Duodenal mucosa (tissue), 2 donors: Measurements from ENCODE around the gene KLHL40.

Source experiments
- H3K27ac ChIP-seq: one replicate; pipeline ENCODE4 v1.7.0; 2013; ENCODE audit warnings: low read depth, low read length
- H3K27me3 ChIP-seq, 2 donors: one replicate each; pipeline ENCODE4 v1.7.0; 2013; ENCODE audit warnings: low read length in 2 of 2, control low read depth in 1 of 2; ENCODE audit not compliant: insufficient read depth in 2 of 2, control insufficient read depth in 1 of 2
- H3K36me3 ChIP-seq, 2 donors: one replicate each; pipeline ENCODE4 v1.7.0; 2013; ENCODE audit warnings: low read length in 2 of 2, control low read depth in 1 of 2; ENCODE audit not compliant: insufficient read depth in 2 of 2, control insufficient read depth in 1 of 2
- H3K4me1 ChIP-seq, 2 donors: one replicate each; pipeline ENCODE4 v1.7.0; 2013; ENCODE audit warnings: low read length in 2 of 2, control low read depth in 1 of 2; ENCODE audit not compliant: insufficient read depth in 2 of 2, control insufficient read depth in 1 of 2
- H3K4me3 ChIP-seq, 2 donors: one replicate each; pipeline ENCODE4 v1.7.0; 2013; ENCODE audit warnings: low read length in 2 of 2, low read depth in 1 of 2
- H3K9ac ChIP-seq, 2 donors: one replicate each; pipeline ENCODE4 v1.7.0; 2013; ENCODE audit warnings: low read length in 2 of 2, low read depth in 1 of 2
- H3K9me3 ChIP-seq, 2 donors: one replicate each; pipeline ENCODE4 v1.7.0; 2013; ENCODE audit warnings: low read length in 2 of 2, control low read depth in 1 of 2; ENCODE audit not compliant: control insufficient read depth in 1 of 2

The KLHL40 gene

DNA sequence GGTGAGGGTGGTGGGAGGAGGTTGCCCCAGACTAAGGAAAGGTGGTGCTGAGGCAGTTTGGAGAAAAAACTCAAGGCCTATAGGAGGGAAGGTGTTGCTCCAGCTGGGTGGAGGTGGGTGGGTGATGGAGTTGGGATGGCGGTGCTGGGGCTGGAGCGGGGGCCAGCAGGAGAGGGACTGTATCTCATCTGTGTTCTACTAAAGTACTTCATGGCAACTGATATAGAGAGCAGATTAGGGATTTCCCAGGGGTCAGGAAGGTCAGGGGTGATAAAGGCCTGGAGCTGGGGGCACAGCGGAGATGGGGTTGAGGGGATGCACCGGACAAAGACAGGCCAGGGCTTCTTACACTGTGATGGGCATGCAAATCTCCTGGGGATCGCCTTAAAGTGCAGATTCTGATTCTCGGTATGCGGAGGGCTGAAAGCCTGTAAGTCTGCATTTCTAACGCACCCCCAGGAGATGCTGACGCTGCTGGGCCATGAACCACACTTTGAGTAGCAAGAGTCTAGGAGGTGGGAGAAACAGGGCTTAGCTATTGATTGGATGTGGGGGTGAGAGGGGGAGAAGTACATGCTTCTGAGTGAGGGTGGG is 4.2 kb downstream of the KLHL40 start:
- Histone ChIP-seq H3K4me3 (no peak overlapping the region), H3K9ac (no peak overlapping the region), H3K9me3 (no peaks in the 10 kb centered on the region), H3K4me1 (peaks cover 0 to 2% of the 10 kb centered on the region in 2 donors), H3K36me3 (no peaks in the 10 kb centered on the region), H3K27me3 (peaks cover 8 to 17% of the 10 kb centered on the region in 2 donors), H3K27ac (no peak overlapping the region)

DNA sequence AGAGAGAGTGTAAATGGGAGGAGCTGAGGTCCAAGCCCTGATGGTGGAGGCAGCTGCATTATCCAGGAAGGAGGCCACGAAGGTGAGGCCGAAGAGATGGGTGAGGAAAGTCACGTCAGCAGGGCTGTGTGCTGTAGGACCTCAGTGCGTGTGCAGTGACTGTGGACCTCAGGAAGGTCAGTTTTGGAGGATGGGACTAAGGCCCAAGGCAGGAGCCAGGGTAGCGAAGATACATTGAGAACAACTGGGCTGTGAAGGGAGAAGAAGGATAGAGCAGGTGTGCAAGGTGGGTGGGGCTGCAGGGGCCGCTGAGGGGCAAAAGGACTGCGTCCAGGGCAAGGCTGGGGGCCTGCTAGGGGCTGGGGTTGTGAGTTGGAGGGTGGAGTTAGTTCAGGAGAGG is 4.9 kb downstream of the KLHL40 start:
- Histone ChIP-seq H3K36me3 (no peaks in the 10 kb centered on the region), H3K9ac (no peak overlapping the region), H3K9me3 (no peaks in the 10 kb centered on the region), H3K27ac (no peak overlapping the region), H3K4me1 (no peaks in the 10 kb centered on the region), H3K4me3 (no peak overlapping the region), H3K27me3 (peaks cover 4 to 14% of the 10 kb centered on the region in 2 donors)

DNA sequence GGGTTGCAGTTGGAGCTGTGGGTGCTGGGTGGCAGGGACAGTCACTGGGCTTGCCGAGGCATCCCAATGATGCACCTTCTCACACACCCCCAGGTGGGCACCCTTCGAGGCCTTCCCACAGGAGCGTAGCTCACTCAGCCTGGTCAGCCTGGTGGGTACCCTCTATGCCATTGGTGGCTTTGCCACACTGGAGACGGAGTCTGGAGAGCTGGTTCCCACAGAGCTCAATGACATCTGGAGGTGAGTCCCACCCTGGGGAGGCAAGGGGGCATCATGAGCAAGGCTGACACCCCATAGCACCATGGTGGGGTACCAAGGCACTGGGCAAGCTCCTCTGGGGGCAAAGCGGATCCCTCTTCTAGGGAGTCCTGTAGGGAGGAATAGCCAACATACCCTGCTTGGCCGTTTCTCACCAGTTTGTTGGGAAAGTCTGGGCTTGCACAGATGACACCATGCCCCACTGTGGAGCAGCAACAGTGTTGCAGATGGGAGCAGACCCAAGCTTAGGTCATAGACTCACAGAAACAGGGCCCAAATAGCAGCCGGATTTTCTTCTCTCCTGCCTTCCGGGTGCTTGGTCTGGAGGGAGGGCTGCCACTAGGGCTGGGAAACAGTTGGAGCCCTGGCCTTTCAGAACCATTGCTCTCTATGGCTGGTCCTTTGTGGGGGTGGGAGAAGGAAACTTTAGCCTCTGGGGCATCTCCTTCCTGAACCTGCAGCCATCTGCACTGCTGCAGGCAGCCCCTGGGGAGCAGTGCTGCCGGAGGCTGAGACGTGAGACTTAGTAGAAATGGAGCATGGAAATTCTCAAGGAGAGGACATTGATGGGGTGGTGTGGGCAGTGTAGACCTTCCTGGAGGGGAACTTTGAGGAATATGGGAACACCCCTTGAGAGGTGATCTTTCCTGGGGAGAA is 5.7 kb downstream of the KLHL40 start:
- no peaks in the 10 kb centered on the region for H3K9me3 ChIP-seq
- no peaks in the 10 kb centered on the region for H3K36me3 ChIP-seq
- H3K4me3 ChIP-seq: no peak overlapping the region
- no peak overlapping the region for H3K27ac ChIP-seq
- peaks cover 6 to 9% of the 10 kb centered on the region in 2 donors for H3K27me3 ChIP-seq
- H3K4me1 ChIP-seq: no peaks in the 10 kb centered on the region
- no peak overlapping the region for H3K9ac ChIP-seq

- Histone ChIP-seq H3K4me1 (no peaks in the 10 kb centered on the region), H3K9ac (no peak overlapping the region), H3K36me3 (no peaks in the 10 kb centered on the region), H3K27ac (no peak overlapping the region), H3K27me3 (peaks cover 0 to 9% of the 10 kb centered on the region in 2 donors), H3K4me3 (no peak overlapping the region), H3K9me3 (no peaks in the 10 kb centered on the region)
Observed at GRCh38 chr3:42691816-42692666, 6.7 kb downstream of the KLHL40 start.

- Histone ChIP-seq H3K27me3 (peaks cover 0 to 9% of the 10 kb centered on the region in 2 donors), H3K9me3 (no peaks in the 10 kb centered on the region), H3K4me3 (no peak overlapping the region), H3K36me3 (no peaks in the 10 kb centered on the region), H3K9ac (no peak overlapping the region), H3K4me1 (no peaks in the 10 kb centered on the region), H3K27ac (no peak overlapping the region)
Observed at GRCh38 chr3:42692667-42693529, 7.6 kb downstream of the KLHL40 start.

GRCh38 chr3:42693530-42693930 is 8.2 kb downstream of the KLHL40 start:
- no peak overlapping the region for H3K9ac ChIP-seq
- no peaks in the 10 kb centered on the region for H3K36me3 ChIP-seq
- peaks cover 0 to 9% of the 10 kb centered on the region in 2 donors for H3K27me3 ChIP-seq
- no peaks in the 10 kb centered on the region for H3K9me3 ChIP-seq
- H3K4me1 ChIP-seq: no peaks in the 10 kb centered on the region
- no peak overlapping the region for H3K4me3 ChIP-seq
- H3K27ac ChIP-seq: no peak overlapping the region

- H3K9me3 ChIP-seq: no peaks in the 10 kb centered on the region
- no peaks in the 10 kb centered on the region for H3K36me3 ChIP-seq
- no peak overlapping the region for H3K27ac ChIP-seq
- no peak overlapping the region for H3K4me3 ChIP-seq
- no peak overlapping the region for H3K9ac ChIP-seq
- no peaks in the 10 kb centered on the region for H3K4me1 ChIP-seq
- peaks cover 0 to 9% of the 10 kb centered on the region in 2 donors for H3K27me3 ChIP-seq
Observed at GRCh38 chr3:42694366-42694765, 9.0 kb downstream of the KLHL40 start.

- Histone ChIP-seq H3K9ac (no peak overlapping the region), H3K4me3 (no peak overlapping the region), H3K9me3 (no peaks in the 10 kb centered on the region), H3K36me3 (no peaks in the 10 kb centered on the region), H3K4me1 (no peaks in the 10 kb centered on the region), H3K27ac (no peak overlapping the region), H3K27me3 (peaks cover 0 to 9% of the 10 kb centered on the region in 2 donors)
Observed at GRCh38 chr3:42696356-42697288, 11.3 kb downstream of the KLHL40 start.
